Measurements from ENCODE around the gene MGAT5B.

The MGAT5B gene

GRCh38 chr17:76944477-76944876, 76.3 kb downstream of the MGAT5B start:
- no peak overlapping the region for H4K12ac ChIP-seq (ENCODE audit: low read depth, low read length)
- H3K79me1 ChIP-seq (ENCODE audit: low read length): no peaks in the 10 kb centered on the region
- H4K8ac ChIP-seq (ENCODE audit: low read depth, low read length): no peak overlapping the region
- H3K27me3 ChIP-seq (ENCODE audit: insufficient read depth, low read length): no peaks in the 10 kb centered on the region
- H3K4me1 ChIP-seq (ENCODE audit: control insufficient read depth in 1 of 2, insufficient read depth in 2 of 2, low read length in 2 of 2): no peaks in the 10 kb centered on the region
- no peak overlapping the region for H2AFZ ChIP-seq (ENCODE audit: insufficient read depth, low read length, poor library complexity)
- no peak overlapping the region for H2BK12ac ChIP-seq (ENCODE audit: low read length)
- H4K91ac ChIP-seq (ENCODE audit: low read depth, low read length): no peak overlapping the region
- no peak overlapping the region for H3K14ac ChIP-seq (ENCODE audit: low read length)
- H3K18ac ChIP-seq (ENCODE audit: low read length): no peak overlapping the region
- no peak overlapping the region for H2BK5ac ChIP-seq (ENCODE audit: low read depth, low read length, poor library complexity)
- no peaks in the 10 kb centered on the region for H3K79me2 ChIP-seq (ENCODE audit: control insufficient read depth, insufficient read depth, low read length, poor library complexity)
- no CpG with 5 or more reads among the region's 16 CpGs for WGBS (ENCODE audit: extremely low coverage, insufficient coverage, insufficient read length)
- H3K4me2 ChIP-seq (ENCODE audit: low read length): no peak overlapping the region
- DNase-seq: no peak
- H3K9ac ChIP-seq (ENCODE audit: low read length): no peak overlapping the region
- no peak overlapping the region for H2AK5ac ChIP-seq (ENCODE audit: low read length)
- H3K4ac ChIP-seq (ENCODE audit: low read depth, low read length): no peak overlapping the region
- no peak overlapping the region for H3K4me3 ChIP-seq (ENCODE audit: low read depth, low read length)
- H3K9me3 ChIP-seq (ENCODE audit: insufficient read depth, low read depth, low read length): no peaks in the 10 kb centered on the region
- H2BK120ac ChIP-seq (ENCODE audit: insufficient read depth, low read length, poor library complexity): no peak overlapping the region
- H3K36me3 ChIP-seq (ENCODE audit: control insufficient read depth in 1 of 2, insufficient read depth in 2 of 2, low read length in 2 of 2): no peaks in the 10 kb centered on the region
- H3K27ac ChIP-seq (ENCODE audit: low read depth, low read length): no peak overlapping the region
- no peak overlapping the region for H3K23ac ChIP-seq (ENCODE audit: low read length)

GRCh38 chr17:76946111-76946771, 78.0 kb downstream of the MGAT5B start:
- Histone ChIP-seq H3K36me3 (ENCODE audit: control insufficient read depth in 1 of 2, insufficient read depth in 2 of 2, low read length in 2 of 2) (no peaks in the 10 kb centered on the region), H3K9ac (ENCODE audit: low read length) (no peak overlapping the region), H2BK120ac (ENCODE audit: insufficient read depth, low read length, poor library complexity) (no peak overlapping the region), H3K27ac (ENCODE audit: low read depth, low read length) (no peak overlapping the region), H3K23ac (ENCODE audit: low read length) (no peak overlapping the region), H3K4me3 (ENCODE audit: low read depth, low read length) (no peak overlapping the region), H3K79me2 (ENCODE audit: control insufficient read depth, insufficient read depth, low read length, poor library complexity) (no peaks in the 10 kb centered on the region), H4K12ac (ENCODE audit: low read depth, low read length) (no peak overlapping the region), H3K4me1 (ENCODE audit: control insufficient read depth in 1 of 2, insufficient read depth in 2 of 2, low read length in 2 of 2) (no peaks in the 10 kb centered on the region), H4K91ac (ENCODE audit: low read depth, low read length) (no peak overlapping the region), H3K18ac (ENCODE audit: low read length) (no peak overlapping the region), H2BK5ac (ENCODE audit: low read depth, low read length, poor library complexity) (no peak overlapping the region), H3K9me3 (ENCODE audit: insufficient read depth, low read depth, low read length) (no peaks in the 10 kb centered on the region), H2BK12ac (ENCODE audit: low read length) (no peak overlapping the region), H4K8ac (ENCODE audit: low read depth, low read length) (no peak overlapping the region), H2AK5ac (ENCODE audit: low read length) (no peak overlapping the region), H3K14ac (ENCODE audit: low read length) (no peak overlapping the region), H3K4ac (ENCODE audit: low read depth, low read length) (no peak overlapping the region), H3K79me1 (ENCODE audit: low read length) (no peaks in the 10 kb centered on the region), H3K4me2 (ENCODE audit: low read length) (no peak overlapping the region), H2AFZ (ENCODE audit: insufficient read depth, low read length, poor library complexity) (no peak overlapping the region), H3K27me3 (ENCODE audit: insufficient read depth, low read length) (no peaks in the 10 kb centered on the region)
- no peak for DNase-seq
- WGBS (ENCODE audit: extremely low coverage, insufficient coverage, insufficient read length): no CpG with 5 or more reads among the region's 18 CpGs

- H3K36me3 ChIP-seq (ENCODE audit: control insufficient read depth in 1 of 2, insufficient read depth in 2 of 2, low read length in 2 of 2): no peaks in the 10 kb centered on the region
- H3K18ac ChIP-seq (ENCODE audit: low read length): no peak overlapping the region
- WGBS (ENCODE audit: extremely low coverage, insufficient coverage, insufficient read length): no CpG with 5 or more reads among the region's 10 CpGs
- H3K79me2 ChIP-seq (ENCODE audit: control insufficient read depth, insufficient read depth, low read length, poor library complexity): no peaks in the 10 kb centered on the region
- no peak overlapping the region for H2AFZ ChIP-seq (ENCODE audit: insufficient read depth, low read length, poor library complexity)
- H3K4me3 ChIP-seq (ENCODE audit: low read depth, low read length): no peak overlapping the region
- no peak overlapping the region for H2BK120ac ChIP-seq (ENCODE audit: insufficient read depth, low read length, poor library complexity)
- H2BK12ac ChIP-seq (ENCODE audit: low read length): no peak overlapping the region
- no peaks in the 10 kb centered on the region for H3K79me1 ChIP-seq (ENCODE audit: low read length)
- no peak overlapping the region for H2BK5ac ChIP-seq (ENCODE audit: low read depth, low read length, poor library complexity)
- no peak overlapping the region for H2AK5ac ChIP-seq (ENCODE audit: low read length)
- no peak overlapping the region for H3K9ac ChIP-seq (ENCODE audit: low read length)
- H3K4me2 ChIP-seq (ENCODE audit: low read length): no peak overlapping the region
- H3K4me1 ChIP-seq (ENCODE audit: control insufficient read depth in 1 of 2, insufficient read depth in 2 of 2, low read length in 2 of 2): no peaks in the 10 kb centered on the region
- no peak overlapping the region for H3K27ac ChIP-seq (ENCODE audit: low read depth, low read length)
- no peaks in the 10 kb centered on the region for H3K9me3 ChIP-seq (ENCODE audit: insufficient read depth, low read depth, low read length)
- no peak overlapping the region for H4K91ac ChIP-seq (ENCODE audit: low read depth, low read length)
- H3K14ac ChIP-seq (ENCODE audit: low read length): no peak overlapping the region
- no peak overlapping the region for H4K8ac ChIP-seq (ENCODE audit: low read depth, low read length)
- H3K4ac ChIP-seq (ENCODE audit: low read depth, low read length): no peak overlapping the region
- no peaks in the 10 kb centered on the region for H3K27me3 ChIP-seq (ENCODE audit: insufficient read depth, low read length)
- no peak for DNase-seq
- no peak overlapping the region for H4K12ac ChIP-seq (ENCODE audit: low read depth, low read length)
- no peak overlapping the region for H3K23ac ChIP-seq (ENCODE audit: low read length)
Observed at GRCh38 chr17:76946772-76947135, 78.5 kb downstream of the MGAT5B start.

- H2AK5ac ChIP-seq (ENCODE audit: low read length): no peak overlapping the region
- no peak for DNase-seq
- WGBS (ENCODE audit: extremely low coverage, insufficient coverage, insufficient read length): no CpG with 5 or more reads among the region's 10 CpGs
- H3K4me2 ChIP-seq (ENCODE audit: low read length): no peak overlapping the region
- no peak overlapping the region for H2BK12ac ChIP-seq (ENCODE audit: low read length)
- H4K91ac ChIP-seq (ENCODE audit: low read depth, low read length): no peak overlapping the region
- H2AFZ ChIP-seq (ENCODE audit: insufficient read depth, low read length, poor library complexity): no peak overlapping the region
- no peak overlapping the region for H3K14ac ChIP-seq (ENCODE audit: low read length)
- no peak overlapping the region for H2BK5ac ChIP-seq (ENCODE audit: low read depth, low read length, poor library complexity)
- no peaks in the 10 kb centered on the region for H3K36me3 ChIP-seq (ENCODE audit: control insufficient read depth in 1 of 2, insufficient read depth in 2 of 2, low read length in 2 of 2)
- no peaks in the 10 kb centered on the region for H3K4me1 ChIP-seq (ENCODE audit: control insufficient read depth in 1 of 2, insufficient read depth in 2 of 2, low read length in 2 of 2)
- H3K4me3 ChIP-seq (ENCODE audit: low read depth, low read length): no peak overlapping the region
- no peak overlapping the region for H3K4ac ChIP-seq (ENCODE audit: low read depth, low read length)
- H4K12ac ChIP-seq (ENCODE audit: low read depth, low read length): no peak overlapping the region
- H3K9ac ChIP-seq (ENCODE audit: low read length): no peak overlapping the region
- H3K79me1 ChIP-seq (ENCODE audit: low read length): no peaks in the 10 kb centered on the region
- H3K79me2 ChIP-seq (ENCODE audit: control insufficient read depth, insufficient read depth, low read length, poor library complexity): no peaks in the 10 kb centered on the region
- no peaks in the 10 kb centered on the region for H3K27me3 ChIP-seq (ENCODE audit: insufficient read depth, low read length)
- no peak overlapping the region for H4K8ac ChIP-seq (ENCODE audit: low read depth, low read length)
- no peak overlapping the region for H3K18ac ChIP-seq (ENCODE audit: low read length)
- H2BK120ac ChIP-seq (ENCODE audit: insufficient read depth, low read length, poor library complexity): no peak overlapping the region
- no peak overlapping the region for H3K23ac ChIP-seq (ENCODE audit: low read length)
- no peaks in the 10 kb centered on the region for H3K9me3 ChIP-seq (ENCODE audit: insufficient read depth, low read depth, low read length)
- no peak overlapping the region for H3K27ac ChIP-seq (ENCODE audit: low read depth, low read length)
Observed at GRCh38 chr17:76947309-76947708, 79.1 kb downstream of the MGAT5B start.
